ENCODE data around the gene ATP6V0B.

Gene ATP6V0B

DNA sequence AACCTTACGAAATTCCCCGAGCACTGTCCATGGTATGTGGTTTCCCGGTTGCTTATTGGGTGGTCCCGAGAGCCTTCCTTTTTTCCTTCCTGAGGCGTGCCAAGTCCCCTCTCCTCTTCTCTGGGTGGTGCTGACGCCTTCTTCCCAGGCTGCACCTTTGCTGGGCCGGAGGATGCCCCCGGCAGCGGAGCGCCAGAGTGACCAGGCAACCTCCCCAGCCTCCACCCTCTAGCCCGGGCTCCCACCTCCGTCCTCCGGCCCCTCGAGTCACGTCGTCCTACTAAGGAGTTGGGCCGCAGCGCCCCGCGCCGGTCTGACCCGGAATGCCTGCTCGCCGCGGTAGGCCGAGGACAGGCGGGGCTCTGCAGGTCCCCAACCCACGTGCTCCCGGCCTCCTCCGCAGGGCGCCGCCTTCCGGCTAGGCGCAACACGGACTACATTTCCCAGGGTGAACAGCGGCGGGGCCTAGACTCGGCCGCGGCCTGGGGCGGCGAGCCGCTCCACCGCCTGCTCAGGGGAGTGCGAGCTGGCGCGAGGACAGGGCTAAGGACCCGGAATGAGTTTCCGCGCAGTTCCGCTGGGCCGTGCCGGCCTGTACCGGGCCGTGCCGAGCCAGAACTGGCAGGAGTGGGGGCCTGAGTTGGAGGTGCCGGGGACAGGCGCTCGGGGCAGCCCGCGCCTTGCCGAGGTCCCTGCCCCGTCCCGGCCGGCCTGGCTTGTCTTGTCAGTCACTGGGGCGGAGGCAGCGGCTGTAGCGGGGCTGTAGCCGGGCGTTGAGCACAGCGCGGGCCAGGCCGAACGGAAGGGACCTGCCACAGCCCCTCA, 28.3 kb upstream of the ATP6V0B start, which contains the start of gene IPO13:
IPO13 (plus strand) TSS at position 715 of the 825 bp plus-strand sequence. CDS start 651 bp downstream, outside the sequence.
- peak; percentile 98 for DNase-seq

DNA sequence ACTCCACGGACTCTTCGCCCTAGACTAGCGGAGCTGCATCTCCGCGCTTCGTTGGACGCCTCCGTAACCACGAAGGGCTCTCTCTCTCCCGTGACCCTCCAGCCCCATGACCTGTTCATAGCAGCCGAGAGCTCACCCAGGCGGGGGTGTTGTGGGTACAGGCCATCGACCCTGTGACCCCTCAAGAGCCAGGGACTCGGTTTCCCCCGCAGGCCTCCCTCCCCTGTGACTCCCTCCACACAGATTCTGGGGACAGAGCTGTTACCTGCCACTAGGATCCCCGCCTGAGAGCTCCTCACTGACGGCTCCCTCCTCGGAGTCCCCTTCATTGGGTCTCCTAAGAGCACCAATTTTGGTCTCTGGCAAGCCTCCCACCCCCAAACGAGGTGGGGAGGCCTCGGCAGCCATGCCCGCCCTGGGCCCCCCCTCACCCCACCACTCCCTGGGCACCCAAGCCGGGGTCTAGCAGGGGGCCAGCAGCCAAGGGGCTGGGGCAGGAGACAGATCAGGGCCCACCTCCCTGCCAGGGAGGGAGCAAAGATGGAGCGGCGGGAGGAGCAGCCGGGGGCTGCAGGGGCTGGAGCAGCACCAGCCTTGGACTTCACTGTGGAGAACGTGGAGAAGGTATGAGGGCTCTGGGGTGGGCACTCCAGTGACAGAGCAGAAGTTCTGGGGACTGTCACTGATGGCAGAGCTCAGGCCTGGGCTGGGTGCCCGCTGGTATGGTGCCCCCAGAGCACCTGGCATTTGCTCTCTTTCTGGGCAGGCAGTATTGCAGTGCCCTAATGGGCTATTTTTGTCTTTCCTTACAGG, 27.5 kb upstream of the ATP6V0B start:
- no peak for DNase-seq

DNA sequence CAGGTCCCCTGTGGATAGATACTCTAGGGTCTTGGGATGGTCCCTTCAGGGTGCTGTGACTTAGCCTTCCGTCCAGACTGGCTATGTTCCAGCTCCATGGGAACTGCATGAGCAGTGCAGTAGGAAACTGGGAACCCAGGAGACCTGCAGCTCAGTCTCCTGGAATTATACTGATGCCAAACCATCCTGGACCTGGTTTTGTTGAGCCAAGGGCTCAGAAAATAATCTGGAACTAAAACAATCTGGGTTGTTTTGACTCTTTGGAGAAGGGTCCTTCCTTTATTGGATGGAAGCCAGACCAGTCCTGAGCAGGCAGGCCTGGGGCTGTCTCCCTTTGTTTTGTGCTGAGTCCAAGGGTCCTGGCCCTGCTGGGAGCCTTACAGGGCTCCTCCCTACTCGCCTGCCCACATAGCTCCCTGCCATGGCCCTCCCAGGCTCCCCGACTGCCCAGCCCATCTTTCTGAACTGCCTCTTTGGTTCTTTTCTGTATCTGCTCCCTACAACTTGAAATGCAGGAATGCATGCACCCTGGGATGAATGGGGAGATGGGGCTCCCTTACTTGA, 26.8 kb upstream of the ATP6V0B start:
- DNase-seq = no peak

DNA sequence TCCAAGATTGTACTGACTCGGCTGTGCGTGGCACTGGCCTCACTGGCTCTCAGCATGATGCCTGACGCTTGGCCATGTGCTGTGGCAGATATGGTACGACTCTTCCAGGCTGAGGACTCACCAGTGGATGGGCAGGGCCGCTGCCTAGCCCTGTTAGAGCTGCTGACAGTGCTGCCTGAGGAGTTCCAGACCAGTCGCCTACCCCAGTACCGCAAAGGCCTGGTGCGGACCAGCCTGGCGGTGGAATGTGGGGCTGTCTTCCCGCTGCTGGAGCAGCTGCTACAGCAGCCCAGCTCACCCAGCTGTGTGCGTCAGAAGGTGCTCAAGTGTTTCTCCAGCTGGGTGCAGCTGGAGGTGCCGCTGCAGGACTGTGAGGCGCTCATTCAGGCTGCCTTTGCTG, 25.1 kb upstream of the ATP6V0B start:
- DNase-seq = no peak

DNA sequence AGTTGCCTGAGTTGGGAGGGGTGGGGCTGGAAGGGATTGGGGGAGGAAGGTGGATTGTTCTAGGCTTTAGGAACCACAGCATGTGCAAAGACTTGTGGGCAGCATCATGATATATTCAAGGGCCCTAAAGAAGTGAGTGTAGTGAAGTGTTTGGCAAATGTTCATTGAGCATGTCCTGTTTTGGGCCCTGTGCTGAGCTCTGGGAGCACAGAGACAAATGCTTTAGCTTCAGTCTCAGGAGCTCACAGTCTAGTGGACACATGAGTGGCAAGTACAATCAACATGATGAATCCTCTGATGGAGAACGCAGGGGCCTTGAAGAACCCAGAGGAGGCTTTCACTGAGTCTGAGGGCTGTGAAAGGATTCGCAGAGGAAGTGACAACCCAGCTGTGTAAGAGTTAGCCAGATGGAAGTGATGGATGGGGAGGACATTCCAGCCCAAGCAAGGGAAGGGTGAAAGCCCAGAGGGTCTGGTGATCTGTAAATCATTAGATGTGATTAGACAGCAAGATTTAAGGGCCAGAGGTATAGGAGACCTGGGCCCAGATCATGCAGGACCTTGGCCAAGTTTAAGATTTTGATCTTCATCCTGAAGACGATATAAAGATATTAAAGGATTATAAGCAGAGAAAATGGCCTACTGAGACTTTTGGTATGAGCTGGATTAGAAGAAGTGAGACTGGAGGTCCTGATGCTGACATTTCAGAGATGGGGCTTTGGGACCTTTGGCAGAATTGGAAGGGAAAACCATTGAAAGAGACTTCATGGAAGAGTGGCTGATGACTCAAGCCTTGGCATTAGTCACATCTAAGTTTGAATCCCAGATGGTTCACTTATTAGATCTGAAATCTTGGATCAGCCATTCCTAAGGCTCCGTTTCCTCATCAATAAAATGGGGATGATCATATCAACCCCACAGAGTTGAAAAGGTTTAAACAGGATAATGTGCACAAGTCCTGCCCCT, 23.5 kb upstream of the ATP6V0B start:
- no peak for DNase-seq

DNA sequence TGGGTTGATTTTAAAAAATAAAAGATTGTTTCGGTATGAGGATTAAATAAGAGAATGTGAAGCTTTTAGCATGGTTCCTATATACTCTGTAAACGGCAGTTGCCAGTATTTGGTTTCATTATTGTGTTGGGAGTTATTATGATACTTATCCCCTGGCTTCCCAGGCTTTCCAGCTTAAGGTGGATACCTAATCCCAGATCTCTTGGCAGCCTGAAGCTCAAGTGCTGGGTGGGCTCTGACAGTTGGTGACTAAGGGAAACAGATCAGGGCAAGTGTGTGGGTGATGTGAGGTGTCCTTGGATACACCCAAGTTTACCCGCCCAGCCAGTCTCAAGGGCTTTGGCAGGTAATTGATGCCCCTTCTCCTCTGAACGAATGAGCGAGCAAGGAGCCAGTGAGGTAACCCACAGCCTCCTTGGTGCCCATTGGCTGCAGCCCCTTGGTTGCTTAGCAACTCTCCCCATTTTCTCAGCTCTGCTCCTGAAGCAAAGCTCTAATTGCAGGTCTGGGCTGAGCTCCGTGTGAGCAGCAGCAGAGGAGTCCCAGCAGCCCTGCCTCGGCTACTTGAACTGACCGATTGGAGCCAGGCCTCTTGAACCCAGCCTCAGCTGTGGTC, 21.9 kb upstream of the ATP6V0B start:
- no peak for DNase-seq

DNA sequence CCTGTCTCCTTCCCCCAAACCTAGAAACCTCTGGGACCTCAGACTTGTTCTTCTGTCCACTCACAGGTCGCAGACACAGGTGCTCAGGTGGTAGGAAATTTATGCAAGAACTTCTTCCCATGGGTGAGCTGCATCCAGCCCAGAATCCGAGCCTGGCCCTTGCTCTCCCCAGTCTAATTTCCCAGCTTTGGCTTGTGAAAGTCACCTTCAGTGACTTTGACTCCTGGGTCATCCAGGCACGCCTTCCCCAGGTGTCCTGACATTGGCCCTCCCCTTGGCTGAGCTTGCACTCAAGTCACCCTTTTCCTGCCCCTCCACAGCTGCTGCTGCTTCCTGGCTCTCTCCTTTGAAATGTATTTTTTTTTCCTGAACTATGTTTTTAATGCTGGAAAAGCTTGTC, 21.4 kb upstream of the ATP6V0B start:
- no peak for DNase-seq

DNA sequence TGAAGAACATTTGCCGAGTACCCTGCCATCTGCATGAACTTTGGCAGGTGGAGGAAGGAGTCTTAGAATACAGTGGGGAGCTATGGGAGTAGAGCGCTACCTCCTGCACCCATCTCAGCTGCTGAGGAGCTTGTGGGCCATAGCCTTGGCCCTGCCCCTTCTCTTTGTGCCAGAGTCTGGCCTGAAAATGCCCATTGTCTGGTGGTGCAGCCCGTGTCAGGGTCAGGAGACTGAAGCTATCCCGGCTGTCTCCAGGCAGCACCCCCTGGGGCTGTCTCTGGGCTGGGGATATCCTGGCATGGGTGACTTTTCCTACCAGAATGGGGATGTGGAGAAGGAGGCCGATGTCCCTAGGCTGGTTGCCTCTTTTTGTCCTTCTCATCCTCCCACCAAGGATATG, 20.7 kb upstream of the ATP6V0B start:
- no peak for DNase-seq

DNA sequence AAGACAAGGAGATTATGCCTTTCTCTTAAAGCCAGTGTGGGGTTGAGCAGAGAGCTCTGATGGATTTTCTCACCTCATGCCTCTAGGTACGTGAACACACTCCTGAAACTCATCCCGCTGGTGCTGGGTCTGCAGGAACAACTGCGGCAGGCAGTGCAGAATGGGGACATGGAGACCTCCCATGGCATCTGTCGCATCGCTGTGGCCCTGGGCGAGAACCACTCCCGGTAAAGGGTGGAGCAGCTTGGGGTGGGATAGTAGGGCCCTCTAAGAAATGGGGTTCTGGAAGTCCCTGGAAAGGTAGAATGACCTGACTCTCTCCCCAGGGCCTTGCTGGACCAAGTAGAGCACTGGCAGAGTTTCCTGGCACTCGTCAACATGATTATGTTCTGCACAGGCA, 18.5 kb upstream of the ATP6V0B start:
- no peak for DNase-seq

DNA sequence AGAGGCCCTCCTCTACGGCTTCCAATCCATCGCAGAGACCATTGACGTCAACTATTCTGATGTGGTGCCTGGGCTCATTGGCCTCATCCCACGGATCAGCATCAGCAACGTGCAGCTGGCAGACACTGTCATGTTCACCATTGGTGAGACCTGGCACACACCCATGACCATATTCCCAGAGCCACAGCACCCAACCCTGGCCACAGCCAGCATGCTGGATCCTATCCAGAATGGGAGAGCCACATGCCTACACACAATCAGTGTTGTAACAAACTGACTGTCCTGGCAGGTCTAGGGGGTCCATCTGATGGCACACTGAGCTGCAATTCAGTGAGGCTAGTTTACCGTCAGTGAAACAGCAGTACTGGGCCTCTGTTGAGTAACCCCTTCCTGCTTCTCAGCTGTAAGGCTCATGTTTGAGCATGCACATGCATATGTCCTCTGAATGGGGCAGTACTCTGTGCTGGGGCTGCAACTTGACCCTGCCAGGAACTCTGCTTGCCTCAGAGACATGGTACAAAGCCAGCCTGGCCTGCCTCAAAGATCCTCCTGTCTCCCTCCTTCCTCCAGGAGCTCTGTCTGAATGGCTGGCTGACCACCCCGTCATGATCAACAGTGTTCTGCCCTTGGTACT, 17.2 kb upstream of the ATP6V0B start:
- DNase-seq = no peak

DNA sequence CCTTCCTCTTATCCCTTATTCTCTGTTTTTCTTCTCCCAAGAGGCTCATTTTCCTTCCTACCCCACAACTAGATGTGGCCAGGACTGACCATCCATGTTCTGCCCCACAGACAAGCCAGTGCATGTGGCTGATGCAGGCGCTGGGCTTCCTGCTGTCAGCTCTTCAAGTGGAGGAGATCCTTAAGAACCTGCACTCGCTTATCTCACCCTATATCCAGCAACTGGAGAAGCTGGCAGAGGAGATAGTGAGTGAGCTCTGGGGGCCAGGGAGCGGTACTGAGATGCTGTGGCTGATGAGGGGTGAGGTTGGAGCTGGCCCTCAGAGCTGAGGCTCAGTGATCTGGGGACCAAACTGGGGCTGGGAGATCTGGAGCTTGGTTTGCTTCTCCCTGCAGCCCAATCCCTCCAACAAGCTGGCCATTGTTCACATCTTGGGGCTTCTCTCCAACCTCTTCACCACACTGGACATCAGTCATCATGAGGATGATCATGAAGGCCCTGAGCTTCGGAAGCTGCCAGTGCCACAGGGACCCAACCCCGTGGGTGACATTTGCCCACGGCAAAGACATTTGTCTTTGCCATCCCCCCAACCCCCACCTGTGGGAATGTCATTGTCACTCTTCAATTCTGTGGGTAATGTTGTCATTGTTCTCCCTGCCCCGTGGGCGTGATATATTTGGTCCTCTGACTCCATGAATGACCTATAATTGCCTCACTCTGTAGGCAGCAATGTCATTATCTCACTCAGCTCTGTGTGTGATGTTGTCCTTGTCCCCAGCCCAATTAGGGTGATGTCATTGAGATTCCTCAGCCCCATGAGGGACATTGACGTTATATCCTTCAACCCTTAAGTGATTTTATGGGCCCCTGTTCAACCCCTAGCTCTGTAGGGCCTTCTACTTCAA, 16.2 kb upstream of the ATP6V0B start:
- DNase-seq = no peak

DNA sequence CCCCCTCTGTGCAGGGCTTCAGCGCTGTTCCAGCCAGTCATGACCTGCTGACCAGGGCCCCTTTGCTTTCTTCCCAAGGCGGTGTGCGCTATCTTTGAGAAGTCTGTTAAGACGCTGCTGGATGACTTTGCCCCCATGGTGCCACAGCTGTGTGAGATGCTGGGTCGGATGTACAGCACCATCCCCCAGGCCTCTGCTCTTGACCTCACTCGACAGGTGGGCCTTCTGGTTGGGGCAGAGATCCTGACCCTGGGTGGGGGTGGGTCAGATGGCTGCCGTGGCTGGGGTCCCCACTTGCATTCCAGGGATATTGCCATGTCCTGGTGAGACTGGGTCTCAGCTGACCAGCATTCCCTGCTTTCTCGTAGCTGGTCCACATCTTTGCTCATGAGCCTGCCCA, 14.0 kb upstream of the ATP6V0B start:
- no peak for DNase-seq

DNA sequence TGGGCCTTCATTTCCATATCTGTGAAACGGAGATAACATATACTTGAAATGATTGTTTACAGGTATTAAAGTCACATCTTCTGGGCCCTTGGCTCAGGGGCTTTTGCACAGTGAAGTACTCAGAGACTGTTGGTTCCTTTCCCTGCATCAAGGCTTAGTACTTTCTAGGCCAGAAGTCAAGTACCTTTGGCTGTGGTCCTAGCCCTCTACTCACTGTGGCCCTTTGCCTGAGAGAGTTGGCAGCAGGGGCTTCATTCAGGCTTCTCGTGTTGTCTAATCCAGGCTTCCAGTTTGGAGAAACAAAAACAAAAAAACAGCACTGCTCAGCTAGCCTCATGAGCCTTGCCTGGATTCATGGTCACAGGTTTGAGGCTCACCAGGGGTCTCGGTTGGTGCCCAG, 13.1 kb upstream of the ATP6V0B start:
- DNase-seq = no peak

DNA sequence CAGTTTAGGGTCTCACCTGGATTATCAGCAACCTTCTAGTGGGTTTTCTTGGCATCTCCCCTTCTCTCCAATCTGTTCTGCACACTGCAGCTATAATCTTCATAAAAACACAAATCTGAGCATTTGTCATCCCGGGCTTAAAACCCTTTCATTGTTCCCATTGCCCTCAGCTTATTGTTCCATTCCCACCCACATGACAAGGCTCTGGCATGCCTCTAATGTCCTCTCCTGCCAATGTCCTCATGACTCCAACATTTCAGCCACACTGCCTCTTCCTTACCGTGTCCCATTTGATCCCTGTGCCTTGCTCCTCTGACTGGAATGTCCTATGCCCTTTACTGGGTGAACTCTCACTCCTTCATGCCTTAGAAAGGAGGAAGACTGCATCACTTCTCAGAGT, 12.4 kb upstream of the ATP6V0B start:
- DNase-seq = no peak

DNA sequence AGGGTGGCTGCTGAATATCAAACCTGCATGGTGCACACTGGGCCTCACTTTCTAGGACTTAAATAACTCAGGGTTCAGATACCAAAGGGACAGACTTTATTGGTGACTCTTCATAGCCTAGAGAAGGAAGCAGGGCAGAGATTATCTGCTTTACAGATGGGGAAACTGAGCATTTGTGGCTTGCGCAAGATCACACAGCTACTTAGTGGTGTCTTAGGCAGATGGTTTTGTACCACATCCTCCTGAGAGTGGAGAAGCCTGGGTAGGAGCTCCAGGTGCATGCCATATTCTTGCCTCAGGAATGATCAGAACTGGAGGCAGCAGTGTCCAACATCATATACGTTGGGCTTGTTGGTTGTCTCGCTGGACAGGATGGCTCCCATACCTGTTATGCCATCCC, 11.8 kb upstream of the ATP6V0B start:
- DNase-seq = no peak

DNA sequence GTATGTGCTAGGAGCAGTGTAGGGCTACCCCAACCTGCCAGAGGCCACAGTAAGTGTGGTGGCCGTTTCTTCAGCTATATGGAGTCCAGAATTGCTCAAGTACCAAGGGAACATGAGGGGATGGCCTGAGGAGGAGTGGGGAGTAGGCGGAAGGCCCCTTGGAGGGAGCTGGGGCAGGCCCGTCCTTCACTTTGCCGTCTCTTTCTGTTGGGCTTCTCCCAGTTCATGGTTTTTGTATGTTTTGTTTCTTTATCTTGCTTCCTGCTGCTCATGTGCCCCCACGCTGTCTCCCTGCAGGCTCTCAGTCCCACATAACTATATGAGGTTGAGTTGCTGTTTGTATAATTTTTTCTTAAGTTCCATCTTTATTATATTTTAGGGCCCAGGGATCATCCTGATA, 10.9 kb upstream of the ATP6V0B start:
- no peak for DNase-seq

DNA sequence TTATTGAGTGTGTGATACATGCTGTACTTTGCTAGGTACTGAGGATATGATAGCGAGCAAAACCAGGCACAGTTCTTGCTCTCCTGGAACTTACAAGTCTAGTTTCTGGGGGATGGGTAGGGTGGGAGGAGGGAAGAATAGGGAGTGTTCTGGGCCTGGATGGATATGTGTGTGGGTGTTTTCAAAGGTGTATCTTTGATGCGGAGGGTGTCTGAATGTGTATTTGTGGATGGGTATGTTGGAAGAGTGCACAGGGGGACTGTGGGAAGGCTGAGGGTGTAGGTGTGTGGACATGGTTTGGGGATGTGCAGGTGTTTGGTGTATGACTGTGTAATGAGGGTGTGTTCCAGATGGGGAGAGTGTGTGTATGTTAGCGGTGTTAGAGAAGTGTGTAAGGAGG, 9.4 kb upstream of the ATP6V0B start:
- DNase-seq = no peak

DNA sequence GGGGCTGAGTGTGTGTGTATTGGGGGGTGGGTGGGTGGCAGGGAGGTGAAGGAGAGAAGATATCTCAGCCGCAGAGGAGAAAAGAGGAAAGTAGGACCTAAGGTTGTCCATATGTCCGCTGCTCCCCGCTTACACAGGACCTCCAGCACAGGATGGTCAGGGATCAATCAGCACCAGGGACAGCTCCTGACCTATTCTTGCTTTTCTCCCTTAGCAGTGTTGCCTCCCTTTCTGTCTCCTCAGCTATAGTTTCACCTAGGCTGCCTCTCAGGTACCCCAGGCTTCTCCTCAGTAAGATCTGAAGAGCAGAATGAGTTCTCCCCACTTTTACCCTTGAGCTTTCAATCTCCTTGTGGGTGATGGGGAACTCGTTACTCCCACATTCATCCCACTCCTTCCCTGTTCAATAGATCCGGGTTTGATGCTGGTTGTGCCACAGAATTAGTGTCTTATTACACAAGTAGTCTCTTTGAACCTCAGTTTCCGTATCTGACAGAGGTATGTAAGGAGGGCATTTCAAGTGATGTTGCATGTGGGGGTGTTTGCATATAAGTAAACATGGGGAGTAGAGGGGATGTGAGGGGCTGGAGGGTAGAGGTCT, 6.3 kb upstream of the ATP6V0B start:
- DNase-seq = peak; percentile 25 to 31

DNA sequence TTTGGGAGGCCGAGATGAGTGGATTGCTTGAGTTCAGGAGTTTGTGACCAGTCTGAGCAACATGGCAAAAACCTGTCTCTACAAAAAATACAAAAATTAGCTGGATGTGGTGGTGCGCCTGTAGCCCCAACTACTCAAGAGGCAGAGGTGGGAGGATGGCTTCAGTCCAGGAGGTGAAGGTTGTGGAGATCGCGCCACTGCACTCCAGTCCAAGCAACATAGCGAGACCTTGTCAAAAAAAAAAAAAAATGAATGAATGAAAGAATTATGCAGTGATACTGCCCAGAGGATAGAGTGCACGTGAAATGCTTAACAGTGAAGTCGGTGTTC, 5.4 kb upstream of the ATP6V0B start:
- no peak for DNase-seq

All from inflammatory macrophage (primary cell).